Suppressor macrophage treated with lipopolysaccharide for 4 hours (primary cell): ENCODE results near the gene EGLN2.
A peak's percentile ranks its signal among the peaks of the same experiment; 100 is the strongest.
"Not testable (repeated sequence)": the region's sequence is repeated elsewhere in the genome, so short reads cannot be mapped to it uniquely, and the experiment has no call there.

ENCODE experiments used
- DNase-seq: peaks from one replicate; pipeline ENCODE4 v3.0.0-alpha.2; 2020

Gene EGLN2

GRCh38 chr19:40819479-40820234 lies 20.7 kb downstream of the EGLN2 start:
- peak; percentile 56 for DNase-seq

GRCh38 chr19:40822161-40822560 lies 23.2 kb downstream of the EGLN2 start:
- DNase-seq = no peak

- DNase-seq = peak; percentile 74
These were observed 23.9 kb downstream of the EGLN2 start for GRCh38 chr19:40822704-40823553.

GRCh38 chr19:40824916-40825315 lies 25.9 kb downstream of the EGLN2 start:
- DNase-seq = not testable (repeated sequence)

GRCh38 chr19:40825460-40826095 lies 26.6 kb downstream of the EGLN2 start:
- not testable (repeated sequence) for DNase-seq

- not testable (repeated sequence) for DNase-seq
These were observed 27.3 kb downstream of the EGLN2 start for GRCh38 chr19:40826312-40826698.

- DNase-seq = not testable (repeated sequence)
These were observed 27.9 kb downstream of the EGLN2 start for GRCh38 chr19:40826699-40827385.

GRCh38 chr19:40827386-40828247 lies 28.6 kb downstream of the EGLN2 start:
- no peak for DNase-seq

- no peak for DNase-seq
These were observed 30.2 kb downstream of the EGLN2 start for GRCh38 chr19:40829205-40829604.

GRCh38 chr19:40830741-40831140 lies 31.8 kb downstream of the EGLN2 start:
- not testable (repeated sequence) for DNase-seq

GRCh38 chr19:40831502-40832430 lies 32.8 kb downstream of the EGLN2 start:
- peak; percentile 80 for DNase-seq

- not testable (repeated sequence) for DNase-seq
These were observed 33.4 kb downstream of the EGLN2 start for GRCh38 chr19:40832431-40832790.

- DNase-seq = not testable (repeated sequence)
These were observed 34.9 kb downstream of the EGLN2 start for GRCh38 chr19:40833728-40834533.

- DNase-seq = no peak
These were observed 37.9 kb downstream of the EGLN2 start for GRCh38 chr19:40836754-40837429.

GRCh38 chr19:40838477-40838876 lies 39.5 kb downstream of the EGLN2 start:
- DNase-seq = not testable (repeated sequence)

GRCh38 chr19:40842012-40842411 lies 43.0 kb downstream of the EGLN2 start:
- not testable (repeated sequence) for DNase-seq

- not testable (repeated sequence) for DNase-seq
These were observed 44.1 kb downstream of the EGLN2 start for GRCh38 chr19:40842997-40843652.

- not testable (repeated sequence) for DNase-seq
These were observed 44.7 kb downstream of the EGLN2 start for GRCh38 chr19:40843653-40844052.

GRCh38 chr19:40846722-40847121 lies 47.7 kb downstream of the EGLN2 start:
- DNase-seq = not testable (repeated sequence)
